HEK293T (cell line): Measurements from ENCODE around the gene RNPEP.

ENCODE experiments used
- CTCF ChIA-PET: fragments of 350-600 bp; formaldehyde crosslinking; extraction: SDS; loops from one replicate; lab custom pipeline; 2021; ENCODE audit warnings: antibody characterized with exemption, inconsistent platforms; lab: Yijun Ruan, JAX
- POLR2A ChIA-PET: fragments of 350-600 bp; formaldehyde crosslinking; extraction: SDS; loops from one replicate; lab custom pipeline; 2020; ENCODE audit warnings: antibody characterized with exemption, inconsistent platforms; lab: Yijun Ruan, JAX
- DNase-seq: peaks from one replicate; pipeline ENCODE4 v3.0.0; 2012; ENCODE audit warnings: mixed read lengths; ENCODE audit errors: extremely low spot score
- ARNT ChIP-seq: fragments of 450-650 bp; IDR thresholded peaks from 2 replicates; pipeline ENCODE4 v1.6.1; 2017; ENCODE audit warnings: mild to moderate bottlenecking
- BHLHE40 ChIP-seq: fragments of 450-650 bp; IDR thresholded peaks from 2 replicates; pipeline ENCODE4 v1.6.1; 2016; ENCODE audit warnings: mild to moderate bottlenecking, moderate library complexity, borderline replicate concordance
- CTBP1 ChIP-seq: fragments of 450-650 bp; IDR thresholded peaks from 2 replicates; pipeline ENCODE4 v1.6.1; 2016; ENCODE audit warnings: borderline replicate concordance
- ELF4 ChIP-seq: fragments of 450-650 bp; IDR thresholded peaks from 2 replicates; pipeline ENCODE4 v1.6.1; 2017; ENCODE audit warnings: antibody characterized with exemption
- FOXA1 ChIP-seq: fragments of 450-650 bp; IDR thresholded peaks from 2 replicates; pipeline ENCODE4 v1.6.1; 2016; ENCODE audit warnings: mild to moderate bottlenecking
- FOXK2 ChIP-seq: fragments of 450-650 bp; IDR thresholded peaks from 2 replicates; pipeline ENCODE4 v1.6.1; 2016; ENCODE audit warnings: mild to moderate bottlenecking
- FOXM1 ChIP-seq: fragments of 450-650 bp; IDR thresholded peaks from 2 replicates; pipeline ENCODE4 v1.6.1; 2017; ENCODE audit warnings: mild to moderate bottlenecking, borderline replicate concordance
- HDGF ChIP-seq: fragments of 450-650 bp; IDR thresholded peaks from 2 replicates; pipeline ENCODE4 v1.6.1; 2017; ENCODE audit warnings: antibody characterized with exemption, borderline replicate concordance
- L3MBTL2 ChIP-seq: fragments of 450-650 bp; conservative IDR thresholded peaks from 2 replicates; pipeline ENCODE4 v1.6.1; 2016; ENCODE audit warnings: mild to moderate bottlenecking
- LEF1 ChIP-seq: fragments of 450-650 bp; IDR thresholded peaks from 2 replicates; pipeline ENCODE4 v1.6.1; 2017; ENCODE audit warnings: mild to moderate bottlenecking, borderline replicate concordance
- NFRKB ChIP-seq: fragments of 450-650 bp; IDR thresholded peaks from 2 replicates; pipeline ENCODE4 v1.6.1; 2016; ENCODE audit warnings: mild to moderate bottlenecking, moderate library complexity
- PKNOX1 ChIP-seq: fragments of 450-650 bp; IDR thresholded peaks from 2 replicates; pipeline ENCODE4 v1.6.1; 2016
- SP1 ChIP-seq: fragments of 450-650 bp; IDR thresholded peaks from 2 replicates; pipeline ENCODE4 v1.6.1; 2017
- SUZ12 ChIP-seq: fragments of 450-650 bp; IDR thresholded peaks from 2 replicates; pipeline ENCODE4 v1.6.1; 2016; ENCODE audit warnings: mild to moderate bottlenecking
- TARDBP ChIP-seq: fragments of 450-650 bp; IDR thresholded peaks from 2 replicates; pipeline ENCODE4 v1.6.1; 2016
- ZNF384 ChIP-seq: fragments of 450-650 bp; IDR thresholded peaks from 2 replicates; pipeline ENCODE4 v1.6.1; 2016

The RNPEP gene

GRCh38 chr1:201946224-201946908 is 36.1 kb upstream of the RNPEP start, which contains the start of gene LMOD1:
TSS of gene LMOD1 (minus strand) at chr1:201946548. CDS start at chr1:201946340, 208 bp downstream.
- DNase-seq = peak; percentile 87
- POLR2A ChIA-PET = interaction anchor here (1.4 to 2.6 kb wide), 3 partner anchors 8 to 50 kb away, joined by 4 to 22 read pairs (median 9); partner anchors contain the start of genes RNPEP and TIMM17A
- TF ChIP-seq NFRKB = no peak
- no peak for TF ChIP-seq TARDBP
- no peak for TF ChIP-seq SUZ12
- TF ChIP-seq HDGF = 0 out of 2 replicates have a peak, but pooled peaks have one; percentile 62
- TF ChIP-seq CTBP1 = no peak
- TF ChIP-seq FOXK2 = no peak
- TF ChIP-seq PKNOX1 = peak; percentile 74
- TF ChIP-seq L3MBTL2 = peak; percentile 67
- no peak for TF ChIP-seq FOXM1
- TF ChIP-seq SP1 = no peak
- CTCF ChIA-PET = interaction anchor here (0.9 to 2.5 kb wide), 3 partner anchors 10 to 50 kb away, joined by 3 to 17 read pairs (median 3); no protein-coding TSS in a partner anchor

- ChIA-PET POLR2A (no interaction called here), CTCF (no interaction called here)
- TF ChIP-seq NFRKB = no peak
- no peak for TF ChIP-seq SP1
- TF ChIP-seq LEF1 = no peak
- no peak for DNase-seq
Observed at GRCh38 chr1:201947697-201948008, 34.8 kb upstream of the RNPEP start.

- TF ChIP-seq ARNT (no peak), TARDBP (no peak), SP1 (no peak), NFRKB (no peak), BHLHE40 (no peak)
- ChIA-PET POLR2A (interaction anchor here (0.5 to 1.1 kb wide), 2 partner anchors 120 to 1229 kb away, joined by 3 read pairs; no protein-coding TSS in a partner anchor), CTCF (interaction anchor here (1.8 kb wide), 1 partner anchor 54 kb away, joined by 4 read pairs; no protein-coding TSS in a partner anchor)
- no peak for DNase-seq
Observed at GRCh38 chr1:201949491-201949890, 33.0 kb upstream of the RNPEP start.

GRCh38 chr1:201954263-201955008 is 28.0 kb upstream of the RNPEP start:
- TF ChIP-seq ARNT = no peak
- no peak for TF ChIP-seq LEF1
- peak; percentile 37 for TF ChIP-seq ZNF384
- no peak for TF ChIP-seq FOXM1
- TF ChIP-seq BHLHE40 = no peak
- no peak for TF ChIP-seq ELF4
- TF ChIP-seq CTBP1 = no peak
- no peak for TF ChIP-seq L3MBTL2
- no peak for TF ChIP-seq SP1
- no peak for TF ChIP-seq HDGF
- no peak for TF ChIP-seq FOXA1
- TF ChIP-seq FOXK2 = no peak
- TF ChIP-seq PKNOX1 = peak; percentile 29; the same call in 1 of the 2 replicates
- CTCF ChIA-PET = interaction anchor here (0.6 kb wide), 1 partner anchor 40 kb away, joined by 4 read pairs; no protein-coding TSS in a partner anchor
- POLR2A ChIA-PET = interaction anchor here (0.6 to 3.1 kb wide), 9 partner anchors 8 to 72 kb away, joined by 3 to 22 read pairs (median 4); partner anchors contain the start of genes LMOD1 and RNPEP
- no peak for DNase-seq

GRCh38 chr1:201955009-201955728 is 27.3 kb upstream of the RNPEP start, which contains the start of gene TIMM17A:
TSS of gene TIMM17A (plus strand) at chr1:201955503. CDS start at chr1:201955527, 24 bp downstream.
- CTCF ChIA-PET = interaction anchor here (1.0 kb wide), 1 partner anchor 9 kb away, joined by 3 read pairs; the partner anchor contains the start of gene LMOD1
- peak; percentile 98 for DNase-seq
- TF ChIP-seq SP1 = no peak
- peak; percentile 98 for TF ChIP-seq TARDBP
- TF ChIP-seq L3MBTL2 = peak; percentile 73
- TF ChIP-seq FOXA1 = no peak
- TF ChIP-seq HDGF = no peak
- TF ChIP-seq SUZ12 = no peak
- TF ChIP-seq FOXM1 = no peak
- no peak for TF ChIP-seq ARNT
- TF ChIP-seq LEF1 = no peak
- TF ChIP-seq NFRKB = no peak; the same call in 1 of the 2 replicates
- no peak for TF ChIP-seq PKNOX1
- no peak for TF ChIP-seq ZNF384
- TF ChIP-seq ELF4 = peak; percentile 90
- no peak for TF ChIP-seq FOXK2
- no peak for TF ChIP-seq CTBP1
- no peak for TF ChIP-seq BHLHE40
- POLR2A ChIA-PET = interaction anchor here (0.6 to 3.1 kb wide), 6 partner anchors 9 to 69 kb away, joined by 3 to 22 read pairs (median 6); partner anchors contain the start of genes LMOD1 and RNPEP
